Epithelial cell of esophagus (primary cell): Measurements from ENCODE around the gene MSRB3.

ENCODE experiments used
- DNase-seq: peaks from one replicate; pipeline ENCODE4 v3.0.0; 2010; ENCODE audit warnings: low read depth
- H3K4me3 ChIP-seq: 2 replicates; pipeline ENCODE4 v1.5.1; 2011; ENCODE audit warnings: mild to moderate bottlenecking, low read length, control low read depth
- CTCF ChIP-seq: IDR thresholded peaks from 2 replicates; pipeline ENCODE4 v1.5.1; 2011; ENCODE audit warnings: low read depth, mild to moderate bottlenecking, low read length, control low read depth, inconsistent platforms; ENCODE audit not compliant: insufficient read depth; ENCODE audit errors: missing control alignments

Gene MSRB3

GRCh38 chr12:65331456-65331855, 53.0 kb downstream of the MSRB3 start:
- no peak for DNase-seq
- no peak for TF ChIP-seq CTCF
- H3K4me3 ChIP-seq = no peak overlapping the region

- no peak for DNase-seq
- TF ChIP-seq CTCF = no peak
- H3K4me3 ChIP-seq = no peak overlapping the region
Measured at GRCh38 chr12:65333649-65334048, 55.2 kb downstream of the MSRB3 start.

GRCh38 chr12:65334521-65334920, 56.0 kb downstream of the MSRB3 start:
- peak; percentile 13 for DNase-seq
- TF ChIP-seq CTCF = no peak
- no peak overlapping the region for H3K4me3 ChIP-seq

GRCh38 chr12:65335021-65335714, 56.7 kb downstream of the MSRB3 start:
- no peak for TF ChIP-seq CTCF
- peak; percentile 78 for DNase-seq
- H3K4me3 ChIP-seq = no peak overlapping the region

- no peak overlapping the region for H3K4me3 ChIP-seq
- no peak for TF ChIP-seq CTCF
- DNase-seq = no peak
Measured at GRCh38 chr12:65335981-65336380, 57.5 kb downstream of the MSRB3 start.

- no peak for DNase-seq
- TF ChIP-seq CTCF = no peak
- no peak overlapping the region for H3K4me3 ChIP-seq
Measured at GRCh38 chr12:65339161-65339560, 60.7 kb downstream of the MSRB3 start.

- H3K4me3 ChIP-seq = no peak overlapping the region
- DNase-seq = no peak
- TF ChIP-seq CTCF = no peak
Measured at GRCh38 chr12:65343230-65343629, 64.7 kb downstream of the MSRB3 start.
